ENCODE results near the gene TNS1. TPM values are rescaled to one million over a fixed set of nuclear protein-coding genes. Genes with fewer than 3 reads are reported as not detected.
A peak's percentile ranks its signal among the peaks of the same experiment; 100 is the strongest.

Gene TNS1
- total RNA-seq, 1 donor from 2014 or later: 59.2 TPM

- Mint-ChIP-seq H3K36me3 (no peaks in the 10 kb centered on the region), H3K9me3 (no peaks in the 10 kb centered on the region), H3K4me1 (ENCODE audit: unreplicated experiment) (peaks cover 61% of the 10 kb centered on the region), H3K4me3 (no peak overlapping the region), H3K27me3 (no peaks in the 10 kb centered on the region), H3K27ac (peak overlapping the region; percentile 65)
- no peak for TF ChIP-seq CTCF (conservative IDR thresholded peaks at IDR 0.05)
- no peak for DNase-seq (ENCODE audit: extremely low spot score, unreplicated experiment)
Observed at GRCh38 chr2:217924346-217924901, 78.4 kb downstream of the TNS1 start.

DNA sequence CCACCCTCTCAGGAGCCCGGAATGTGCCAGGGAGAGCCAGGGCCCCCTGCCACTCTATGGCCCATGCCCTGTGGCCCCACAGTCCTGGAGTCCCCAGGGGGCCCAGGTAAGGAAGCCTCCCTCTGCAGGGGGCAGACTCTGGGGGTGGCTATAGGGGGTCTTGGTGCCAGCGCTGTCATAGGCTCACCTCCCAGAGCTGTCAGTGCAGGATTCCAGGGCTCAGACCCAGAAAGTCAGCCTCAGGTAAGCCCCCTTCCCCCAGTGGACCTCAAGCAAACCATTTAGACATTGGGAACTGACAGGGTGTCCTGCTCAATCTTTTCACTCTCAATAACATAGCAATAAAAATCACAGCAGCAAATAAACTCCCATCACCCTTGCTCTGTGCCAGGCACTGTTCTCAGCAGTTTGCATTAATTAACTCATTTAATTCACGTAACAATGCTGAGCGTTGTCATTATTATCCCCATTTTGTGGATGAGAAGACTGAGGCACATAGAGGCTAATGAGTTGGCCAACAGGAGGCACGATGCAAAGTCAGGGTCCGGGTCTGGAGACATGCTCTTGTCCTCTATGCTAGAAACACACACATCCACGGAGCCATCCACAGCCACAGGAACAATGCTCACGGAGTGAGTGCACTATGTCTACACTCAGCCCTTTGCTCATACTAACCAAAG is 79.6 kb downstream of the TNS1 start:
- Mint-ChIP-seq H3K36me3 (no peaks in the 10 kb centered on the region), H3K4me1 (ENCODE audit: unreplicated experiment) (peaks cover 67% of the 10 kb centered on the region), H3K9me3 (no peaks in the 10 kb centered on the region), H3K27me3 (no peaks in the 10 kb centered on the region), H3K27ac (peak overlapping the region; percentile 53), H3K4me3 (no peak overlapping the region)
- TF ChIP-seq CTCF (conservative IDR thresholded peaks at IDR 0.05): no peak
- no peak for DNase-seq (ENCODE audit: extremely low spot score, unreplicated experiment)

GRCh38 chr2:217922101-217923006 is 80.4 kb downstream of the TNS1 start:
- Mint-ChIP-seq H3K27ac (peak overlapping the region; percentile 56), H3K4me3 (no peak overlapping the region), H3K36me3 (peaks cover 4% of the 10 kb centered on the region), H3K4me1 (ENCODE audit: unreplicated experiment) (peaks cover 71% of the 10 kb centered on the region), H3K27me3 (no peaks in the 10 kb centered on the region), H3K9me3 (no peaks in the 10 kb centered on the region)
- no peak for TF ChIP-seq CTCF (conservative IDR thresholded peaks at IDR 0.05)
- no peak for DNase-seq (ENCODE audit: extremely low spot score, unreplicated experiment)

DNA sequence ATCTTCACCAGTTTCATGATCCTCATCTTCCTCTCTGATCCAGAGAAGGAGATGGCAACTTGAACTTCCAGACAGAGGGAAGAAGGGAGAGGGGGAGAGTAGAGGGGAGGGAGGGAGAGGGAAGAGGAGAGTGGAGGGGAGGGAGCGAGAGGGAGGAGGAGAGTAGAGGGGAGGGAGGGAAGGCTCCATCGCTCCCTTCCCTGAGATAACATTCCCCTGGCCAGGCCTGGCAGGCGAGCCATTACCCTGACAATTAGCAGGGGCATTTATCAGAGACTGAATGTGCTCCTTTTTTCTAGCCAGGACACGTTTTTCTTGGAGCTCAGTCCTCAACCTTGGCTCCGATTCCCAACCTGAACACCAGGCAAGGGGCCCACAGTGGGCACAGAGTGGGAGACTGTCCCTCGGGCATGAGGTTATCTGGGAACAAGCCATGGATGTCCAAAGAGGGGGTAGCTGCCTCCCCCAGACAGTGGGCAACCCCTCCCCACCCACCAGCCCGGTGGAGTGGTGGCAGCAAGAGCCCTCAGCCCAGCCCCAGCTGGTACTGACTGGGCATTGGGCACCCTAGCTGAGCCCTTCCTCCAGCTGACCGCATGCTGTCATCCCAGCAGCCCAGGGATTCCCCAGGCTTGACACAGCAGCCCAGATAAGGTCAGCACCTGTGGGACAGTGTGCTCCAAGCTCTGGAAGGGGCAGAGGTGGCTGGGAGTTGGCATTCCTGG is 81.8 kb downstream of the TNS1 start:
- H3K36me3 Mint-ChIP-seq: peaks cover 7% of the 10 kb centered on the region
- no peak for TF ChIP-seq CTCF (conservative IDR thresholded peaks at IDR 0.05)
- no peak overlapping the region for H3K4me3 Mint-ChIP-seq
- H3K27ac Mint-ChIP-seq: peak overlapping the region; percentile 58
- no peaks in the 10 kb centered on the region for H3K9me3 Mint-ChIP-seq
- no peaks in the 10 kb centered on the region for H3K27me3 Mint-ChIP-seq
- DNase-seq (ENCODE audit: extremely low spot score, unreplicated experiment): no peak
- peaks cover 74% of the 10 kb centered on the region for H3K4me1 Mint-ChIP-seq (ENCODE audit: unreplicated experiment)

- peaks cover 7% of the 10 kb centered on the region for H3K36me3 Mint-ChIP-seq
- no peak for TF ChIP-seq CTCF (conservative IDR thresholded peaks at IDR 0.05)
Observed at GRCh38 chr2:217919781-217920351, 82.9 kb downstream of the TNS1 start.

More at GRCh38 chr2:217919781-217920351, 82.9 kb downstream of the TNS1 start:
- Mint-ChIP-seq H3K4me3 (no peak overlapping the region), H3K4me1 (ENCODE audit: unreplicated experiment) (peaks cover 65% of the 10 kb centered on the region), H3K27me3 (no peaks in the 10 kb centered on the region), H3K27ac (peak overlapping the region; percentile 58), H3K9me3 (no peaks in the 10 kb centered on the region)
- DNase-seq (ENCODE audit: extremely low spot score, unreplicated experiment): no peak

All from type B pancreatic cell (in vitro differentiated cells).